Keratinocyte (primary cell): ENCODE measurements around the gene BAZ2B. TPM values are rescaled to one million over a fixed set of nuclear protein-coding genes. Genes with fewer than 3 reads are reported as not detected.
A peak's percentile ranks its signal among the peaks of the same experiment; 100 is the strongest.

Experiments
- DNase-seq: peaks from one replicate; pipeline ENCODE4 v3.0.0-alpha.2; 2011; ENCODE audit warnings: low read depth, missing footprints, low spot score
- FAIRE-seq: peaks from 2 replicates; lab custom pipeline; 2011; peaks lifted over from hg19 to GRCh38; lab: Jason Lieb, UNC
- H2AFZ ChIP-seq: 2 replicates; pipeline ENCODE4 v1.6.0; 2012; ENCODE audit warnings: low read length, control low read depth, inconsistent platforms; ENCODE audit not compliant: control insufficient read depth
- H3K27ac ChIP-seq: 2 replicates; pipeline ENCODE4 v1.5.1; 2011; ENCODE audit warnings: low read length; ENCODE audit not compliant: control insufficient read depth, insufficient read depth
- H3K27me3 ChIP-seq: 3 replicates; pipeline ENCODE4 v1.6.0; 2011; ENCODE audit warnings: low read length; ENCODE audit not compliant: control insufficient read depth, insufficient read depth; ENCODE audit errors: extremely low read depth
- H3K36me3 ChIP-seq, 2 experiments: 2 replicates in 1 of 2; 3 replicates in 1 of 2; pipeline ENCODE4 v1.5.1; 2011; ENCODE audit warnings: low read length in 2 of 2, mild to moderate bottlenecking in 1 of 2; ENCODE audit not compliant: control insufficient read depth in 2 of 2, insufficient read depth in 2 of 2; ENCODE audit errors: extremely low read depth in 1 of 2
- H3K4me1 ChIP-seq: 3 replicates; pipeline ENCODE4 v1.5.1; 2011; ENCODE audit warnings: low read length; ENCODE audit not compliant: control insufficient read depth, insufficient read depth; ENCODE audit errors: extremely low read depth
- H3K4me2 ChIP-seq: 3 replicates; pipeline ENCODE4 v1.6.0; 2011; ENCODE audit warnings: low read depth, low read length; ENCODE audit not compliant: control insufficient read depth, insufficient read depth; ENCODE audit errors: extremely low read depth
- H3K4me3 ChIP-seq, 3 experiments: fragments of 200-600 bp in 1 of 3; sonication (generic) in 1 of 3; 2 replicates in 2 of 3; 3 replicates in 1 of 3; pipeline ENCODE4 v1.5.1; 2011 to 2016; ENCODE audit warnings: low read length in 3 of 3, mild to moderate bottlenecking in 3 of 3, control low read depth in 2 of 3, inconsistent platforms in 1 of 3, low read depth in 1 of 3, mixed read lengths in 1 of 3, mixed run types in 1 of 3, moderate library complexity in 1 of 3; ENCODE audit not compliant: control insufficient read depth in 2 of 3, insufficient read depth in 2 of 3; ENCODE audit errors: extremely low read depth in 1 of 3
- H3K79me2 ChIP-seq: 2 replicates; pipeline ENCODE4 v1.6.0; 2012; ENCODE audit warnings: low read length; ENCODE audit not compliant: control insufficient read depth, insufficient read depth
- H3K9ac ChIP-seq: 3 replicates; pipeline ENCODE4 v1.6.0; 2011; ENCODE audit warnings: low read length; ENCODE audit not compliant: control insufficient read depth, insufficient read depth; ENCODE audit errors: extremely low read depth
- H3K9me1 ChIP-seq: 3 replicates; pipeline ENCODE4 v1.6.0; 2011; ENCODE audit warnings: low read length; ENCODE audit not compliant: control insufficient read depth, insufficient read depth; ENCODE audit errors: extremely low read depth
- H3K9me3 ChIP-seq: 2 replicates; pipeline ENCODE4 v1.5.1; 2012; ENCODE audit warnings: low read depth, low read length; ENCODE audit not compliant: control insufficient read depth
- H4K20me1 ChIP-seq: 3 replicates; pipeline ENCODE4 v1.6.0; 2011; ENCODE audit warnings: low read length; ENCODE audit not compliant: control insufficient read depth, insufficient read depth; ENCODE audit errors: extremely low read depth
- EZH2 ChIP-seq: IDR thresholded peaks from one replicate; pipeline ENCODE4 v1.6.1; 2012; ENCODE audit warnings: inconsistent platforms, mild to moderate bottlenecking, low read length, moderate library complexity
- dilution Hi-C: fragments of 300-500 bp; cut with MboI; formaldehyde crosslinking; loops from one replicate; pipeline ENCODE4 v1.7.0; 2020; ENCODE audit warnings: low sequenced_read_pairs; ENCODE audit not compliant: extremely low pct_ligation_motif_present
- polyA plus RNA-seq, 5 experiments: library from polyadenylated mRNA; depleted of rRNA in 3 of 5; stranded (reverse) in 3 of 5; stranded (forward) in 1 of 5; unstranded in 1 of 5; fragments of >200 nt; gene quantifications; 1 replicate in 1 of 5; 2 replicates in 3 of 5; 3 replicates in 1 of 5; pipeline versions ENCODE4 v1.2.1 to v1.2.3, GENCODE V29; 2011 to 2012; ENCODE audit warnings: missing spikeins in 2 of 5, low read depth in 1 of 5, low replicate concordance in 1 of 5
- TF ChIP-seq, protein P1 (sequence below), 3 experiments: IDR thresholded peaks in 1 of 3; conservative IDR thresholded peaks in 1 of 3; optimal IDR thresholded peaks in 1 of 3; 2 replicates in 2 of 3; 3 replicates in 1 of 3; pipeline versions ENCODE3 to v1.5.1; 2011; ENCODE audit warnings: low read length in 3 of 3, mild to moderate bottlenecking in 3 of 3, moderate library complexity in 2 of 3, control low read depth in 1 of 3, inconsistent platforms in 1 of 3; ENCODE audit not compliant: insufficient read depth in 2 of 3; ENCODE audit errors: extremely low read depth in 1 of 3

The BAZ2B gene
- polyA plus RNA-seq, 1 donor (not counting 4 experiments of a cell fraction or from before 2014, with no cell fraction given) = 27.0 TPM

GRCh38 chr2:159441182-159441581 is 175.2 kb downstream of the BAZ2B start:
- no peak for DNase-seq
- no peak overlapping the region for H3K4me2 ChIP-seq
- dilution Hi-C loops = no loop called here
- no peaks in the 10 kb centered on the region for H3K27me3 ChIP-seq
- H3K4me3 ChIP-seq = no peak overlapping the region
- H2AFZ ChIP-seq = no peak overlapping the region
- H3K36me3 ChIP-seq = peaks cover 0 to 7% of the 10 kb centered on the region in 2 experiments
- no peak overlapping the region for H3K9ac ChIP-seq
- H3K27ac ChIP-seq = no peak overlapping the region
- no peaks in the 10 kb centered on the region for H3K79me2 ChIP-seq
- no peaks in the 10 kb centered on the region for H3K4me1 ChIP-seq
- TF ChIP-seq, protein P1, sequence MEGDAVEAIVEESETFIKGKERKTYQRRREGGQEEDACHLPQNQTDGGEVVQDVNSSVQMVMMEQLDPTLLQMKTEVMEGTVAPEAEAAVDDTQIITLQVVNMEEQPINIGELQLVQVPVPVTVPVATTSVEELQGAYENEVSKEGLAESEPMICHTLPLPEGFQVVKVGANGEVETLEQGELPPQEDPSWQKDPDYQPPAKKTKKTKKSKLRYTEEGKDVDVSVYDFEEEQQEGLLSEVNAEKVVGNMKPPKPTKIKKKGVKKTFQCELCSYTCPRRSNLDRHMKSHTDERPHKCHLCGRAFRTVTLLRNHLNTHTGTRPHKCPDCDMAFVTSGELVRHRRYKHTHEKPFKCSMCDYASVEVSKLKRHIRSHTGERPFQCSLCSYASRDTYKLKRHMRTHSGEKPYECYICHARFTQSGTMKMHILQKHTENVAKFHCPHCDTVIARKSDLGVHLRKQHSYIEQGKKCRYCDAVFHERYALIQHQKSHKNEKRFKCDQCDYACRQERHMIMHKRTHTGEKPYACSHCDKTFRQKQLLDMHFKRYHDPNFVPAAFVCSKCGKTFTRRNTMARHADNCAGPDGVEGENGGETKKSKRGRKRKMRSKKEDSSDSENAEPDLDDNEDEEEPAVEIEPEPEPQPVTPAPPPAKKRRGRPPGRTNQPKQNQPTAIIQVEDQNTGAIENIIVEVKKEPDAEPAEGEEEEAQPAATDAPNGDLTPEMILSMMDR (optimal IDR thresholded peaks at IDR 0.05 in 1 of 3, IDR thresholded peaks at IDR 0.05 in 1 of 3, conservative IDR thresholded peaks at IDR 0.05 in 1 of 3; ENCODE audit: extremely low read depth in 1 of 3, insufficient read depth in 2 of 3, low read length in 3 of 3) = no peak
- TF ChIP-seq EZH2 = no peak
- H4K20me1 ChIP-seq = no peaks in the 10 kb centered on the region
- FAIRE-seq = peak; percentile 32
- no peaks in the 10 kb centered on the region for H3K9me1 ChIP-seq
- no peaks in the 10 kb centered on the region for H3K9me3 ChIP-seq

- Histone ChIP-seq H3K4me3 (no peak overlapping the region), H3K9me1 (no peaks in the 10 kb centered on the region), H3K27me3 (no peaks in the 10 kb centered on the region), H3K4me1 (no peaks in the 10 kb centered on the region), H3K27ac (no peak overlapping the region), H3K9ac (no peak overlapping the region), H3K36me3 (peaks cover 0 to 3% of the 10 kb centered on the region in 2 experiments), H2AFZ (no peak overlapping the region), H3K9me3 (no peaks in the 10 kb centered on the region), H4K20me1 (no peaks in the 10 kb centered on the region), H3K79me2 (no peaks in the 10 kb centered on the region), H3K4me2 (no peak overlapping the region)
- peak; percentile 29 for FAIRE-seq
- TF ChIP-seq, protein P1 (optimal IDR thresholded peaks at IDR 0.05 in 1 of 3, IDR thresholded peaks at IDR 0.05 in 1 of 3, conservative IDR thresholded peaks at IDR 0.05 in 1 of 3; ENCODE audit: extremely low read depth in 1 of 3, insufficient read depth in 2 of 3, low read length in 3 of 3) = no peak
- TF ChIP-seq EZH2 = no peak
- peak; percentile 7 for DNase-seq
- dilution Hi-C loops = no loop called here
Observed at GRCh38 chr2:159439421-159439820, 176.9 kb downstream of the BAZ2B start.
